ENCODE results near the gene TLN1.

TLN1 gene

GRCh38 chr9:35658968-35659220, 73.1 kb downstream of the TLN1 start:
- TF ChIP-seq CTCF (conservative IDR thresholded peaks at IDR 0.05; ENCODE audit: control insufficient read depth, insufficient read depth, low read depth, low read length): no peak
- peak overlapping the region; percentile 84 for H3K4me3 ChIP-seq (ENCODE audit: control insufficient read depth, low read depth, low read length)
- DNase-seq (ENCODE audit: low read depth): peak; percentile 70

- H3K4me3 ChIP-seq (ENCODE audit: control insufficient read depth, low read depth, low read length): peak within 1 kb of the TSS; percentile 84
- peak; percentile 16 for TF ChIP-seq CTCF (conservative IDR thresholded peaks at IDR 0.05; ENCODE audit: control insufficient read depth, insufficient read depth, low read depth, low read length)
- peak; percentile 74 for DNase-seq (ENCODE audit: low read depth)
Observed at GRCh38 chr9:35658137-35658967, 73.6 kb downstream of the TLN1 start, which contains the start of gene CCDC107. CCDC107 (plus strand) TSS chr9:35658292; CDS start chr9:35658380, 88 bp downstream.

- DNase-seq (ENCODE audit: low read depth): peak; percentile 99
Observed at GRCh38 chr9:35657546-35658136, 74.4 kb downstream of the TLN1 start, which contains the start of gene RMRP. RMRP (minus strand) TSS chr9:35658019.

GRCh38 chr9:35656831-35657545, 75.0 kb downstream of the TLN1 start:
- TF ChIP-seq CTCF (conservative IDR thresholded peaks at IDR 0.05; ENCODE audit: control insufficient read depth, insufficient read depth, low read depth, low read length): no peak
- peak overlapping the region; percentile 35 for H3K4me3 ChIP-seq (ENCODE audit: control insufficient read depth, low read depth, low read length)
- DNase-seq (ENCODE audit: low read depth): no peak

More at GRCh38 chr9:35657546-35658136, 74.4 kb downstream of the TLN1 start, which contains the start of gene RMRP:
- H3K4me3 ChIP-seq (ENCODE audit: control insufficient read depth, low read depth, low read length): peak within 1 kb of the TSS; percentile 84
- TF ChIP-seq CTCF (conservative IDR thresholded peaks at IDR 0.05; ENCODE audit: control insufficient read depth, insufficient read depth, low read depth, low read length): no peak

- no peak for TF ChIP-seq CTCF (conservative IDR thresholded peaks at IDR 0.05; ENCODE audit: control insufficient read depth, insufficient read depth, low read depth, low read length)
- H3K4me3 ChIP-seq (ENCODE audit: control insufficient read depth, low read depth, low read length): no peak overlapping the region
- no peak for DNase-seq (ENCODE audit: low read depth)
Observed at GRCh38 chr9:35656348-35656747, 75.6 kb downstream of the TLN1 start.

GRCh38 chr9:35653611-35654010, 78.4 kb downstream of the TLN1 start:
- H3K4me3 ChIP-seq (ENCODE audit: control insufficient read depth, low read depth, low read length): no peak overlapping the region
- no peak for TF ChIP-seq CTCF (conservative IDR thresholded peaks at IDR 0.05; ENCODE audit: control insufficient read depth, insufficient read depth, low read depth, low read length)
- no peak for DNase-seq (ENCODE audit: low read depth)
